ENCODE results near the gene RSRP1.
"Not testable (repeated sequence)": the region's sequence is repeated elsewhere in the genome, so short reads cannot be mapped to it uniquely, and the experiment has no call there.

- TF ChIP-seq POLR2A, CTCF (IDR thresholded peaks at IDR 0.05): not testable (repeated sequence)
Measured at GRCh38 chr1:25272238-25272637, 25.0 kb upstream of the RSRP1 start, which contains the start of gene RHD.

Measured in Peyer's patch (tissue), 4 donors.